Measurements from ENCODE around the gene NR0B2.
"Not testable (repeated sequence)": the region's sequence is repeated elsewhere in the genome, so short reads cannot be mapped to it uniquely, and the experiment has no call there.

Gene NR0B2, protein sequence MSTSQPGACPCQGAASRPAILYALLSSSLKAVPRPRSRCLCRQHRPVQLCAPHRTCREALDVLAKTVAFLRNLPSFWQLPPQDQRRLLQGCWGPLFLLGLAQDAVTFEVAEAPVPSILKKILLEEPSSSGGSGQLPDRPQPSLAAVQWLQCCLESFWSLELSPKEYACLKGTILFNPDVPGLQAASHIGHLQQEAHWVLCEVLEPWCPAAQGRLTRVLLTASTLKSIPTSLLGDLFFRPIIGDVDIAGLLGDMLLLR

DNA sequence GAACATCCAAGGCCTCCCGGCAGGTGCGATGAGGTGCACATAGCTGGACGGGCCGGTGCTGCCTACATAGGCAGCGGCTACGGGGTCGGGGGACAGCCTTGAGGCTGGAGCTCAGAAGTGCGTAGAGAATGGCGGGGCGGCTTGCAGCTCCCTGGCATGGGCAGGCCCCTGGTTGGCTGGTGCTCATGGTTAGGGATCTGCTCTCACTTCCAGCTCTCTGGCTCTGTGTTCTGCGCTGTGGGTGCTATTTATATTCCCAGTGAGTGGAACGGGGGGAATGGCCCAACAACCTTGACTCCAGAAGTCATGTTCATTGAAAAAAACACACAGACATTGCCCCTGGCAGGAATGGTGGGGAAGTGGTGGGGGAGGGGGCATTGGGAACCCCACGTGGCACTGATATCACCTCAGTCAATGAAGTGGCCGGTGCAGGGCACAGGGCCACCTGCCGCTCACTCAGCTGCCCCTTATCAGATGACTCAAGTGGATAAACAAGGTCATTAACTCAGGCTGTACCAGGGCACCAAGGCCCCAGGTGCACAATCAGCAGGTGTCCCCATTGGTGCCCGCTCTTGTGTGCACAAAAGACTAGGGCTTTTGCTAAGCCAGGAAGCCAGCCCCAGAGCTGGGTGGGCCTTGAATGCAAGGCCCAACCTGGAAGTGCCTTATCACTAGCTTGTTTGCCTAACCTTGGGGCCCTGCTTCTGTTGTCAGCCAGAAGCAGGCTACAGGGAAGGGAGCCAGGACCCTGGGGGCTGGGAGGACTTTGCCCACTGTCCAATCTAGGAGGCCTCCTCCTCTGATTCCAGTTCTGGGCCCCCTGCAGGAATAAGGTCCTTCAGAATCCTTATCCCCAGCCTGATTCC lies at the start of gene NR0B2:
Gene NR0B2 (minus strand): TSS at position 222 of the 866 bp plus-strand sequence. CDS start 35 bp downstream, at position 187.
- FAIRE-seq: no peak
- no peak for DNase-seq (ENCODE audit: extremely low spot score, insufficient read length, low read depth)

DNA sequence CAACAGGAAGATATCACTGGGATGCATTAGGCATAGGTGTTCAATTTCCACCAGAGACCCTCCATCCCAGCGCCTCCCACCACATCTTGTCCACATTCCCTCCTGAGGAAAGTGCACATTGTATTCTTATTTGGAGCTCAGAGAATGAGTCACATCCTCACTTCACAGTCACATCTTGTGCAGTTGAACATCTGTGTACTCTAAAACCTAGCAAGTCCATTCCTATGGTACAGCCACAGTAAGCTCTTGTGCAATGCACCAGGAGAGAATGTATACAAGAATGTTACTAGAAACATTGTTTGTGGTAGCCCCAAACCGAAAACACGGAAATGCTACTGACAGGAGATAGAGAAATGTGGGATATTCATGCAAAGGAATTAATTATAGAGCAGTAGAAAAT lies 48.1 kb upstream of the NR0B2 start:
- no peak for FAIRE-seq
- DNase-seq (ENCODE audit: extremely low spot score, insufficient read length, low read depth): no peak

DNA sequence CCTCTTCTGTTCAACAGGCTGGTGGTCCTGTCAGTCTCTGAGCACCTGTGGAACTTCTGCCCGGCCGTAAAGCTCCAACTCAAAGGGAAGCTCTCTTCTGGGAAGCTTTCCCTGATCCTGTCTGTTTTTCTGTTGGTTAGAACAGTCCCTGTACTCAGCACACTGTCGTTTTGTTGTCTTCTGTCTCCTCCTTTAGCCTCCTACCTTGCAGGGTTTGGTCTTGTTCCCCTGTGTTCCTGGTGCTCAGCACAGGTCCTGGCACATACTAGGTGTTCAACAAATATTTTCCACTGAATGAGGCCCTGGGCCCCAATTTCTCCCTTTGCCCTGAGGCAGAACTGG lies 46.8 kb upstream of the NR0B2 start:
- FAIRE-seq (no peak), DNase-seq (ENCODE audit: extremely low spot score, insufficient read length, low read depth) (no peak)

DNA sequence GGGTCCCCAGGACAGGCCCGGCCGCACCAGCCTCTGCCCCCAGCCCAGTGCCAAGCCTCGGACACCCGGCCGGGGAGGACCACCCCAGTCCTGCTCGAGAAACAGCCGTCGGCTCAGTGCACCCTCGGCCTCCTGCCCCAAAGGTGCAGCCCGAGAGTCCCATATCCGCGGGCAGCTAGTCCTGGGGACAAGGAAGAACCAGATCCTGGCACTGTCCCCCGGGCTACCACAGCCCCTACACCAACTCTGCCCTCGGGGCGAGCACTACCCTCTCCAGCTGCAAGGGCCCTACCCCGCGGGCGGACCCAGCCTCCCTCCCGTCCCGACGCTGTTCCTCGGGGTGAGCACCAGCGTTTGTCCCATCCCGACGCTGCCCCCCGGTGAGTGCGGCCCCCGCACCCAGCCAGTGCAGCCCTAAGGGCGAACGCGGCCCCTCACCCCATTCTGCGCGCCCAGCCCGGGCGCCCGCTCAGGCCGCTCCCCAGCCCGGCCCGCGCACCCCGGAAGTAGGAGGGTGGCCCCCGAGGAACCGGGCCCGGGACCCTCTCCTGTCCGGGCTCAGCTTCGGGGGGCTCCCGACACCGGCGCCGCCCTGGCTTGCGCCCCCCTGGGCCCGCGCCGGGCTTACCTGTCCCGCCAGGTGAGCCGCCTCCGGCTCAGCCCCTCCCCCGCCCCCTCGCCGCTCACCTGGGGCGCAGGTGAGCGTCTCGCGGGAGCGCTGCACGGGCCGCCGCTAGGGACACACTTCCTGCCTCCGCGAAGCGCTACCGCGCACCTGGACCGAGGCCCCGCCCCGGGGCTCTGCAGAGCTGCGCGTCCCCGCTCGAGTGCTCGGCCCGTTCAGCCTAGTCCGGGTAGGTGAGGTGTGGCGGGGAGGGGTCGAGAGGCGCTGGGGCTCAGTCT lies 46.2 kb upstream of the NR0B2 start, which contains the start of gene KDF1:
Gene KDF1 (minus strand): TSS at position 747 of the 903 bp plus-strand sequence. CDS start 8,088 bp downstream, outside the sequence.
- no peak for DNase-seq (ENCODE audit: extremely low spot score, insufficient read length, low read depth)
- no peak for FAIRE-seq

DNA sequence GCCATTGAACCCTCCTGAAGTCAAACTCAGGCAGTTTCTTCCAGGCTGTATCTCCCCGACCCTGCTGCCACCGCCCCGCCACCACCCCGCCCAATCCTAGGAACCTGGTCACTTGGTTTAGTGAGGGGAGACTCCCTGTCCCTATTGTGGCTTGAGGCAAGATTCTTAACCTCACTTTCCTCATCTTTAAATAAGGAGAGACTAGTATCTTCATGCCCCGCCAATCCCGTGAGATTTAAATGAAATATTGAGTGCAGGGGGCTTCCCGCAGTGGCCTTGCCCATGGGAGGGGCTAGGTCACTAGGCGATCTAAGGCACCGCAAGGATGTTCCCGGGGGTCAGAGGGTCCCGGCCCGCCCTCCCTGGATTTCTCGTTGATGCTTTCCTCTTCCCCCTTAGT lies 45.5 kb upstream of the NR0B2 start:
- FAIRE-seq (no peak), DNase-seq (ENCODE audit: extremely low spot score, insufficient read length, low read depth) (no peak)

DNA sequence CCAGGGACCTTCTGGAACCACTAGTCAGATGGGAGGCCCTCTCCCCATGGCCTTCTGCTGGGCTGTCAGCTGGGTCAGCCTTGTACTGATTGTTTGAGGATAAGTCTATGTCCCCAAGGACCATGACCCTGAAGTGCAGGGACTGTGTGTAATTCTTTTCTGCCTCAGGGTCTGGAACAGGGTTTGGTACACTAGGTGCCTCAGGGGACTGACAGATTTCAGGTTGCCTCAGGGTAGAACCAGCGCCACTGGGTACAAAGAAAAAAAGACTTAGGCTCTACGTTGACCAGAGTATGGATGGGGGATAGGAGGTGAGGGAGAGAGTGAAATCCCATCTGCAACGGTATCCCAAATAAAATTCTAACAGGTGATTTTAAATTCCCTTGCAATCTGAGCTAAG lies 43.5 kb upstream of the NR0B2 start:
- FAIRE-seq (no peak), DNase-seq (ENCODE audit: extremely low spot score, insufficient read length, low read depth) (no peak)

DNA sequence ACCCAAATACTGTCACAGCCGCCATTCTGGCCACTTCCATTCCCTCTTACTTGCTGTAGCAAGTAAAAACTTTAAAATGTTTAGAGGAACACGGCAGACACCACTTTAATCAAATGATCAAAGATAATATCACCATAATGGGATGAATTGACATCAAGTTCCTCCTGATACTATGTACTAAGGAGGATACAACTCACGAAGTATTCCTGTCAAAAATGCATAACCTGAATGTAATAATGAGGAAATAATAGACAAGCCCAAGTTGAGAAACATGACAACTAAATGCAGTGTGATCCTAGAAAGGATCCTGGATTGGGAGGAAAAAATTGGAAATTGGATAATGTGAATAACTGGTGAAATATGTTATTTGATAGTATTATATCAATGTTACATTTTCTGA lies 42.5 kb upstream of the NR0B2 start:
- FAIRE-seq: no peak
- no peak for DNase-seq (ENCODE audit: extremely low spot score, insufficient read length, low read depth)

DNA sequence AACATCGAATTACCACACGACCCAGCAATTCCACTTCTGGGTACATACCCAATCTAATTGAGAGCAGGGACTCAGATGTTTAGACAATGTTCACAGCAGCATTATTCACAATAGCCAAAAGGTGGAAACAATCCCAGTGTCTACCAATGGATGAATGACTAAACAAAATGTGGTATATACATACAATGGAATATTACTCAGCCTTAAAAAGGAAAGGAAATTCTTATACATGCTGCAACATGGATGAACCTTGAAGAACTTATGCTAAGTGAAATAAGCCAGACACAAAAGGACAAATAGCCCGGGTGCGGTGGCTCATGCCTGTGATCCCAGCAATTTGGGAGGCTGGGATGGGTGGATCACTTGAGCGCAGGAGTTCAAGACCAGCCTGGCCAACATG lies 39.6 kb upstream of the NR0B2 start:
- DNase-seq (ENCODE audit: extremely low spot score, insufficient read length, low read depth) (no peak), FAIRE-seq (no peak)

DNA sequence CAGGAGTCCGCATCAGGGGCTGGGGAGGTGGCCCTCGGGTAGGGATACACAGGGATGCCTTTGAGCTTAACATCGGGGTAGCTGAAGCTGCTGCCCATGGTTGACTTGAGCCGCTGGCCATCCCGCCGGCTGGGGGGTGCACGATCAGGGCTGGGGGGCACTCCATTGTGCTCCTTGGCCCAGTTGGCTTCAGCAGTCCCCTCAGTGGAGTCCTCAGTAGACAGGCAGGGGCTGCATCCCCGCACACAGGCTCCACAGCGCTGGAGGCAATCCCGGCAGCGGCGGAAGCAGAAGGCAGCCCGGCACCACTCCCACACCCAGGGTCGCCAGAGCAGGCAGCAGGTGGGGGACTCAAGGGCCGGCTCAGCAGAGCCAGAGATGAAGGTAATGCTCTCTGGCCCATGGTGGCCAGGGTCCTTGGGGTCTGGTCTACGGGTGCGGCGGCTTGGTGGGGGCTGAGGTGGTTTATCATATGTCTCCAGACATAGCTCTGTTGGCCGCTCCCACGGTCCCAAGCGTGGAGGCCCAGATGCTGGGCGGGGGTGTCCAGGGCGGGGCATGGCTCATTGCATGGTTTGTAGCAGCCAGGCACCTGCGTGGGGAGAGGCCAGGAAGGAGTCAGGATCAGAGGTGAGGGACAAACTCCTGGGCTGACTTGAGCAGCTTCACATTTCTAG lies 38.2 kb upstream of the NR0B2 start:
- FAIRE-seq (no peak), DNase-seq (ENCODE audit: extremely low spot score, insufficient read length, low read depth) (no peak)

DNA sequence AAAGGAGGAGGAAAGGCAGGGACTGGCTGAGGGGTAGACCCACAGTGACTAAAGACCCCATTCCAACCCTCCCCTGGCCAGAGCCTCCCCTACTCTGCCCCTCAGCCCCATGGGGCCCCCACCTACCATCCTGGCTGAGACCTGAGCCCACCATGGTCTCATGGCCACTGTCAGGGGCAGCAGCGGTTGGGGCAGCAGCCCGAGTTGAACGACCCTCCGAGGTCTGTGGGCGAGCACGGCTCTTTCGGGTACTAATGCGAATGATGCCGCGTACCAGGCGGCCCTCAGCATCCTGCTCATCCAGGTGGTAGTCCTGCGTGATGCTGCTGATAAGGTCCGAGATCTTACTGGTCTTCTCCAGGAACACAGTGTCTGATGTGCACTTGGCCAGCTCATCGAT lies 37.4 kb upstream of the NR0B2 start:
- DNase-seq (ENCODE audit: extremely low spot score, insufficient read length, low read depth): no peak
- FAIRE-seq: no peak

DNA sequence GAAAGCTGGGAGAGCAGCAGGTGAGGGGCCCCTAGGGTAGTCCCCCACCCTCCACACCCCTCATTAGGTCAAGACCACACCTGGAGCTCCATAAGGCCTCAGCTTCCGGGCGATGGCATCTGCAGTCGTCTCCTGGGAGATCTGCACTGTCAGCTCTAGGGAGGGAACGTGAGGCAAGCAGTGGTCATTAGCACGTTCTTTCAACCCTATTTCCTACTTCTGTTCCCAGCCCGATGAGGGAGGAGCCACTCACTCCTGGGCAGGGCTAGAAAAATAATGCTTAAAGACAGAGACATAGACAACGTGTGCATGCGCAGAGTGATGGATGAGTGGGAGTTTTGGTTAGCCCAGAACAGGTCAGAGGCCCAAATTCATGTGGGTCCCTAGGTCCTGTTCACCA lies 36.8 kb upstream of the NR0B2 start:
- no peak for FAIRE-seq
- DNase-seq (ENCODE audit: extremely low spot score, insufficient read length, low read depth): no peak

DNA sequence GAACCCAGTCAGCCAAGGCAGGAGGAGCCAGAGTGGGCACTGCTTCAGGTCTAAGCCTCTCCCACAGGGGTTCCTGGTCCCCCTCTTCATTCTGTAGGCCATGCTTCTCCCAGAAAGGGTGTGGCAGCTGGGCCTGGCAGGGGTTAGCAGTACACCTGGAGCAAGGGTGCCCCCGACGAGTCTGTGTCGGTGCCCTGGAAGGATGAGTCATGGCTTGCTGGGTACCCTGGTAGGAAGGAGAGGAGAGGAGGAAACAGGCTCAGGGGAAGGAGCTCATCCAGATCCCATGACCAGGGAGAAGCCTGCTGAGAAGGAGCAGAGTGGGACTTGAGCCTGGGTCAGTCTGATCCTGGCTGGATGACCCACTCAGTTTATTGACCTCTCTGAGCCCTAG lies 36.1 kb upstream of the NR0B2 start:
- no peak for FAIRE-seq
- no peak for DNase-seq (ENCODE audit: extremely low spot score, insufficient read length, low read depth)

DNA sequence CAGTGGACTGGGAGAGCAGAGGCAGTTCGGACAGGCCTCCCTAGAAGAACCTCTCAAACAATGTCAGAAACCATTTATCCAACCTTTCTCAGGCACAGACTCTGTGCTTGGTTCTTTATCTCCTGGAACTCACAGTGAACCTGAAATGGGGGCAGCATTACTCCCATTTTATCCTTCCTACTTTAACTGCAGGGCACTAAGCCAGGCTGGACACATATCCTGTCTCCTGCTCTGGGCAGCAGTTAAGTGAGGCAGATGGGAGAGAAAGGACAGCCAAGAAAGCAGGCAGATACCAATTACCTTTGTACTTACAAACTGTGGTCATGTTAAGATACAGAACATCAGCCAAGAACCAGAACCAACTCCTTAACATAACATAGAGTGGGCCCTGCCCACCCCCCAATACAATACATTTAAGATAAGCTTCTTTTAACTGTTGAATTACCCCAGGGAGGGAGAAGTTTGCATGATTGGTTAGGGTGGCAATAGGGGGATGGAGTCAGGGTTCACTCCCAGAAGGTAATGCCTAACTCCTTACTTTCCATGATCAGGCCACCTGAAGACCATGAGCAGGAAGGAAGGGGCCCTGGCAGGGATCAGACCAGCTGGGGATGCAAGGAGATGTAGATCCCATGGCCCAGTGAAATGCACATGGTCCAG lies 35.6 kb upstream of the NR0B2 start:
- DNase-seq (ENCODE audit: extremely low spot score, insufficient read length, low read depth) (no peak), FAIRE-seq (no peak)

DNA sequence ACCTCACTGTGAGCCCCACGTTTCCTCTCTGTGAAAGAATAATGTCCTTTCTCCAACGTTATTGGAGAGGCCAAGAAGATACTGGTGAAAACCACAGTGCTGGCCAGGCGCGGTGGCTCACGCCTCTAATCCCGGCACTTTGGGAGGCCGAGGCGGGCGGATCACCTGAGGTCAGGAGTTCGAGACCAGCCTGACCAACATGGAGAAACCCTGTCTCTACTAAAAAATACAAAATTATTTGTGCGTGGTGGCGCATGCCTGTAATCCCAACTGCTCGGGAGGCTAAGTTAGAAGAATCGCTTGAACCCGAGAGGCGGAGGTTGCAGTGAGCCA lies 34.9 kb upstream of the NR0B2 start:
- not testable (repeated sequence) for FAIRE-seq; DNase-seq (ENCODE audit: extremely low spot score, insufficient read length, low read depth)

DNA sequence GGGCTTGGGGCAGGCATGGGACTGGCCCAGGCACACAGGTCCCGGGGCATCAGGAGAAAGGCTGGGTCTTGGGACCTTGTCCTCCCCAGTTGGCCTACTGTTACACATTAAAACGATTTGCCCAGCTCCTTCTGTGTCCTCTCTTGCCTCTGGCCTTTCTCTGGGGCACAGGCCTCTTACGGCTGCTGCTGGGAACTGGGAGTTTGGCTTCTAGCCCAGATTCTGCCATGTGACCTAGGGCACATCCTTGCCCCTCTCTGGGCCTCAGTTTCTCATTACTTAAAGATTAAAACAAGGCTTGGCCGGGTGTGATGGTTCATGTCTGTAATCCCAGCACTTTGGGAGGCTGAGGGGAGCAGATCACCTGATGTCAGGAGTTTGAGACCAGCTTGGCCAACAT lies 32.5 kb upstream of the NR0B2 start:
- no peak for FAIRE-seq
- DNase-seq (ENCODE audit: extremely low spot score, insufficient read length, low read depth): no peak

DNA sequence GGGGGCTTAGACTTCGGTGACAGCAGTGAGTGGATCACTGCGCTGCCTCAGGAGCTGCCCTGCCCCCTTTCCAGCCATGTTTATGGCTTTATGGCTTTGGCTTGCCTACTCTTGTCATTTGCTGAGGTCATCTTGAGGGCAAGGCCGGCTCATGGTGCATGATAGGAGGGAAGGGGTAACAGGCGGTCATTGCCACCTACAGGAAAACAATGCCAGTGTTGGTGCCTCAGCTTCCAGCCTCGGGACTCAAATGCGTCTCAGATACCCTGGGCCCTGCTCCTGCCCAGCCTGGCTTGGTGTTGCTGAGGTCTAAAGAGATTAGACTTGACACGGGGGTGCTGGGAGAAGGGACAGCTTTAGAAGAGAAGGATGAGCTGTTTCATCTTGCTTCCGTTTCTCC lies 32.0 kb upstream of the NR0B2 start:
- DNase-seq (ENCODE audit: extremely low spot score, insufficient read length, low read depth): no peak
- FAIRE-seq: no peak

DNA sequence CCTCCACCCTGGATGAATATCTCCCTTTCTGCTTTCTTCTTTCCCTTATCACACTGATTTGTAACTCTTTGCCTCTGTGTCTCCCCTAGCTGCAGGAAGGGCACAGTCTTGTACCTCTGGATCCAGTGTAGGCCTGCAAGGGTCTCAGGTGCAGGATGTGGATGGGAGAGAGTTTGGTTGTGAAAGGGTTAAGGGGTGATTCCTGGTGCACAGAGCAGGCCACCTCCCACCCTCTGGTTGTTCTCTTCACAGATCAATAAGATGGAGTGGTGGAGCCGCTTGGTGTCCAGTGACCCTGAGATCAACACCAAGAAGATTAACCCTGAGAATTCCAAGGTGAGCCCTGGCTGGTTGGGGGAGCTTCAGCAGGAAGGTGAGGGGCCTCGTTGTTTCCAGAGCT lies 31.4 kb upstream of the NR0B2 start:
- FAIRE-seq: no peak

DNA sequence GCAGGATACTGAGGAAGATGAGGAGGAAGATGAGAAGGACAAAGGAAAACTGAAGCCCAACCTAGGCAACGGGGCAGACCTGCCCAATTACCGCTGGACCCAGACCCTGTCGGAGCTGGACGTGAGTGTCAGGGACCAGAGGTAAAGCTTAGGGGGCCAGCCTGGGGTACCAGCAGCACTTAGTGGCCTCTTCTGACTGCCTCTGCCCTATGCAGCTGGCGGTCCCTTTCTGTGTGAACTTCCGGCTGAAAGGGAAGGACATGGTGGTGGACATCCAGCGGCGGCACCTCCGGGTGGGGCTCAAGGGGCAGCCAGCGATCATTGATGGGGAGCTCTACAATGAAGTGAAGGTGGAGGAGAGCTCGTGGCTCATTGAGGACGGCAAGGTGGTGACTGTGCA lies 28.9 kb upstream of the NR0B2 start:
- FAIRE-seq: no peak
- DNase-seq (ENCODE audit: extremely low spot score, insufficient read length, low read depth): no peak

More for the DNA sequence above, 31.4 kb upstream of the NR0B2 start:
- DNase-seq (ENCODE audit: extremely low spot score, insufficient read length, low read depth): no peak

DNA sequence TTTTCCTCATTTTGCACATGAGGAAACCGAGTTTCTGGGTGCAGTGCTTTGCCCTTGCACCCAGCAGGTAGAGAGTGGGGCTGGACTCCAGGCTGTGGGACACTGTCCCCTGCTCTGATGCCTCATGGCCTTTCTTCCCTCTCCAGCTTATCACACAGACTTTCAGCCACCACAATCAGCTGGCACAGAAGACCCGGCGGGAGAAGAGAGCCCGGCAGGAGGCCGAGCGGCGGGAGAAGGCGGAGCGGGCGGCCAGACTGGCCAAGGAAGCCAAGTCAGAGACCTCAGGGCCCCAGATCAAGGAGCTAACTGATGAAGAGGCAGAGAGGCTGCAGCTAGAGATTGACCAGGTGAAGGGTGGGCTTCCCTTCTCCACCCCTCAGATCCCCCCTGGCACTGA lies 27.5 kb upstream of the NR0B2 start:
- DNase-seq (ENCODE audit: extremely low spot score, insufficient read length, low read depth): no peak
- no peak for FAIRE-seq

DNA sequence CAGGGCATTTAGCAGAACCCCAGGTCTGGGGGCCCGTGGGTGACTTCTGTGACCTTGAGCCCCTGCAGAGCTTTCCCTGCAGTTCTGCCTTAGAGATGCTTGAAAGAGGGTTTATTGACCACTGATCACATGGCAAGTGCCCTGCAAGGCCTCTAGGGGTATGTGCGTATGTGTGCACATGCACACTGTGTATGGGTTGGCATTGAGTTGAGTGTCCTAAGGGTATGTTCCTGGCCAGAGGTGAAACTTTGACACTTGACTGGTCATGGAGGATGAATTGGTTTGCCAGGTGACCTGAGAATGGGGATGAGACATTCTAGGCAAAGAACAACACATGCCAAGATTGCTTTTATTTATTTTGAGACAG lies 24.9 kb upstream of the NR0B2 start:
- DNase-seq (ENCODE audit: extremely low spot score, insufficient read length, low read depth) (no peak), FAIRE-seq (no peak)
